ENCODE data around the gene FXN. TPM values are rescaled to one million over a fixed set of nuclear protein-coding genes. Genes with fewer than 3 reads are reported as not detected.
"Not testable (repeated sequence)": the region's sequence is repeated elsewhere in the genome, so short reads cannot be mapped to it uniquely, and the experiment has no call there.

The FXN gene
- total RNA-seq, 1 experiment from 2014 or later = 11.0 TPM

GRCh38 chr9:69097923-69098593 lies 62.5 kb downstream of the FXN start:
- no peaks in the 10 kb centered on the region for H3K27me3 ChIP-seq (ENCODE audit: low read length)
- no peaks in the 10 kb centered on the region for H3K9me2 ChIP-seq (replicated peaks; ENCODE audit: low read length)
- H3K4me3 ChIP-seq (ENCODE audit: low read length) = no peak overlapping the region
- CTCF ChIA-PET = no interaction called here
- DNase-seq = no peak
- TF ChIP-seq EZH2 (IDR thresholded peaks at IDR 0.05; ENCODE audit: low read length, unreplicated experiment) = no peak
- TF ChIP-seq EZH2phosphoT487 (IDR thresholded peaks at IDR 0.05; ENCODE audit: borderline replicate concordance, low read length) = no peak
- no peak for TF ChIP-seq CTCF (conservative IDR thresholded peaks at IDR 0.05; ENCODE audit: low read depth, low read length)
- H3K4me2 ChIP-seq (ENCODE audit: low read length) = no peak overlapping the region
- no peak overlapping the region for H3K9ac ChIP-seq (ENCODE audit: low read length)
- H3F3A ChIP-seq (ENCODE audit: low read length, unreplicated experiment) = no peaks in the 10 kb centered on the region
- no peaks in the 10 kb centered on the region for H3K79me2 ChIP-seq (ENCODE audit: low read length)
- intact Hi-C loops (cut with micrococcal nuclease) = no loop called here
- no TSS peak for BruUV-seq (replicated peaks)
- no peak overlapping the region for H2AFZ ChIP-seq (ENCODE audit: low read length)
- H3K9me3 ChIP-seq (ENCODE audit: low read length) = no peaks in the 10 kb centered on the region
- H3K36me3 ChIP-seq (ENCODE audit: low read depth, low read length) = no peaks in the 10 kb centered on the region
- no peaks in the 10 kb centered on the region for H4K20me1 ChIP-seq (ENCODE audit: low read length)
- POLR2A ChIA-PET (ENCODE audit: unreplicated experiment) = no interaction called here
- no peaks in the 10 kb centered on the region for H3K4me1 ChIP-seq (ENCODE audit: insufficient read depth, low read length)
- peak; percentile 38; the same call in 1 of the 2 replicates for ATAC-seq
- H3K27ac ChIP-seq (ENCODE audit: low read length) = no peak overlapping the region

GRCh38 chr9:69103348-69103996 lies 67.9 kb downstream of the FXN start:
- intact Hi-C loops (cut with micrococcal nuclease); H3K9ac ChIP-seq (ENCODE audit: low read length); H3K4me2 ChIP-seq (ENCODE audit: low read length); H3K27ac ChIP-seq (ENCODE audit: low read length); H3K27me3 ChIP-seq (ENCODE audit: low read length); H2AFZ ChIP-seq (ENCODE audit: low read length); H3K4me3 ChIP-seq (ENCODE audit: low read length); H3F3A ChIP-seq (ENCODE audit: low read length, unreplicated experiment); POLR2A ChIA-PET (ENCODE audit: unreplicated experiment); H3K9me3 ChIP-seq (ENCODE audit: low read length); H4K20me1 ChIP-seq (ENCODE audit: low read length); H3K9me2 ChIP-seq (replicated peaks; ENCODE audit: low read length); DNase-seq; H3K36me3 ChIP-seq (ENCODE audit: low read depth, low read length); BruUV-seq (replicated peaks); H3K79me2 ChIP-seq (ENCODE audit: low read length); ATAC-seq; CTCF ChIA-PET: not testable (repeated sequence)
- peaks cover 23% of the 10 kb centered on the region for H3K4me1 ChIP-seq (ENCODE audit: insufficient read depth, low read length)

GRCh38 chr9:69104830-69105527 lies 69.4 kb downstream of the FXN start:
- intact Hi-C loops (cut with micrococcal nuclease) = loop anchor here (5.0 kb wide), 2 partner anchors 48 to 87 kb away; no protein-coding TSS in a partner anchor
- H3F3A ChIP-seq (ENCODE audit: low read length, unreplicated experiment) = no peaks in the 10 kb centered on the region
- no peaks in the 10 kb centered on the region for H3K36me3 ChIP-seq (ENCODE audit: low read depth, low read length)
- ChIA-PET CTCF (no interaction called here), POLR2A (ENCODE audit: unreplicated experiment) (interaction anchor here (0.6 kb wide), 1 partner anchor 52 kb away, joined by 3 read pairs; no protein-coding TSS in a partner anchor)
- H3K4me2 ChIP-seq (ENCODE audit: low read length) = peak overlapping the region; percentile 64
- H3K9ac ChIP-seq (ENCODE audit: low read length) = no peak overlapping the region
- H3K27me3 ChIP-seq (ENCODE audit: low read length) = no peaks in the 10 kb centered on the region
- no peak overlapping the region; the same call in 1 of the 2 replicates for H3K4me3 ChIP-seq (ENCODE audit: low read length)
- ATAC-seq = peak; percentile 79
- H3K79me2 ChIP-seq (ENCODE audit: low read length) = no peaks in the 10 kb centered on the region
- no peaks in the 10 kb centered on the region for H3K9me2 ChIP-seq (replicated peaks; ENCODE audit: low read length)
- H3K9me3 ChIP-seq (ENCODE audit: low read length) = no peaks in the 10 kb centered on the region
- no peaks in the 10 kb centered on the region for H4K20me1 ChIP-seq (ENCODE audit: low read length)
- peak overlapping the region; percentile 52; the same call in 1 of the 2 replicates for H2AFZ ChIP-seq (ENCODE audit: low read length)
- TSS peak; percentile 68 for BruUV-seq (replicated peaks)
- peaks cover 29% of the 10 kb centered on the region for H3K4me1 ChIP-seq (ENCODE audit: insufficient read depth, low read length)
- peak overlapping the region; percentile 48 for H3K27ac ChIP-seq (ENCODE audit: low read length)
- TF ChIP-seq CTCF (conservative IDR thresholded peaks at IDR 0.05; ENCODE audit: low read depth, low read length) = no peak
- peak; percentile 73 for DNase-seq
